Breast epithelium (tissue), 3 donors: Measurements from ENCODE around the gene PTPRN2.

Experiments used
- CTCF ChIP-seq, 3 donors: fragments of 450-650 bp; IDR thresholded peaks; one replicate each; pipeline ENCODE4 v1.5.1; 2016 to 2017; ENCODE audit warnings: antibody characterized with exemption in 3 of 3, mild to moderate bottlenecking in 3 of 3, moderate library complexity in 3 of 3
- POLR2A ChIP-seq: fragments of 450-650 bp; IDR thresholded peaks from one replicate; pipeline ENCODE4 v1.6.1; 2016; ENCODE audit warnings: antibody characterized with exemption, mild to moderate bottlenecking, moderate library complexity

- TF ChIP-seq CTCF (IDR thresholded peaks at IDR 0.05) = no peak
- TF ChIP-seq POLR2A = no peak
These were observed 921.0 kb downstream of the PTPRN2 start for GRCh38 chr7:157666530-157667040.
